COLO668 (cell line): ENCODE measurements around the gene SLC13A3.

Experiments used
- DNase-seq: peaks from one replicate; lab custom pipeline; 2025; ENCODE audit not compliant: unreplicated experiment; lab: John Stamatoyannopoulos, UW

SLC13A3 gene

GRCh38 chr20:46637020-46637419, 14.2 kb downstream of the SLC13A3 start:
- no peak for DNase-seq

DNA sequence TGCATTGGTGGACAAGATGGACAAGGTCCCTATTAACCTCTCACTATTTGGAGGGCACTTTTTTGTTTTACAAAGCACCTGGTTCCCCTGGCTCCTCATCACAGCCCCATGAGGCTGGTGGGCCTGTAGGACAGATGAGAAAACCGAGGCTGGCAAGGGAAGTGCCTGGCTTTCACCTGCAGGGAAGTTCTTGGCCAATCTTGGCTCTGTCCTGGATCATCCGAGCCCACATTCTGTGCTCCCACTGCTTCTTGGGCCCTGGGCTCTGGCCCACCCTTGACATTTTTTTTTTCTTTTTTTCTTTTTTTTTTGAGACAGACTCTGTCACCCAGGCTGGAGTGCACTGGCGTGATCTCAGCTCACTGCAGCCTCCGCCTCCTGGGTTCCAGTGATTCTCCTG, 14.7 kb downstream of the SLC13A3 start:
- no peak for DNase-seq

DNA sequence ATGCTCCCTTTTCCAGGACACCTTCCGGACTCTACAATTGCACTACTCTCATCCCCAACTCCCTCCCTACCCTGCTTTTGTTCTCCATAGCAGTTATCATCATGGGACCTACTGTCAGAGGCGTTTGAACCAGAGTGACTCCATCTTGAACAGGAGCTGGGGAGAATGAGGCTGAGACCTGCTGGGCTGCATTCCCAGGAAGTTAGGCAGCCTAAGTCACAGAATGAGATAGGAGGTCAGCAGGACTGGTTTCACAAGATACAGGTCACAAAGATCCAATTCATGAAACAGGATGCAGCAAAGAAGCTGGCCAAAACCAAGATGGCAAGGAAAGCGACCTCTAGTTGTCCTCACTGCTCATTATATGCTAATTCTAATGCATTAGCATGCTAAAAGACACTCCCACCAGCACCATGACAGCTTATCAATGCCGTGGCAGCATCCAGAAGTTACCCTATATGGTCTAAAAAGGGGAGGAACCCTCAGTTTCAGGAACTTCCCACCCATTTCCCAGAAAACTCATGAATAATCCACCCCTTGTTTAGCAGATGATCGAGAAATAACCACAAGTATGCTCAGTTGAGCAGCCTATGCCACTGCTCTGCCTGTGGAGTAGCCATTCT, 15.6 kb downstream of the SLC13A3 start:
- no peak for DNase-seq

GRCh38 chr20:46634528-46634927, 16.7 kb downstream of the SLC13A3 start:
- no peak for DNase-seq

GRCh38 chr20:46631874-46632446, 19.3 kb downstream of the SLC13A3 start:
- DNase-seq: no peak

DNA sequence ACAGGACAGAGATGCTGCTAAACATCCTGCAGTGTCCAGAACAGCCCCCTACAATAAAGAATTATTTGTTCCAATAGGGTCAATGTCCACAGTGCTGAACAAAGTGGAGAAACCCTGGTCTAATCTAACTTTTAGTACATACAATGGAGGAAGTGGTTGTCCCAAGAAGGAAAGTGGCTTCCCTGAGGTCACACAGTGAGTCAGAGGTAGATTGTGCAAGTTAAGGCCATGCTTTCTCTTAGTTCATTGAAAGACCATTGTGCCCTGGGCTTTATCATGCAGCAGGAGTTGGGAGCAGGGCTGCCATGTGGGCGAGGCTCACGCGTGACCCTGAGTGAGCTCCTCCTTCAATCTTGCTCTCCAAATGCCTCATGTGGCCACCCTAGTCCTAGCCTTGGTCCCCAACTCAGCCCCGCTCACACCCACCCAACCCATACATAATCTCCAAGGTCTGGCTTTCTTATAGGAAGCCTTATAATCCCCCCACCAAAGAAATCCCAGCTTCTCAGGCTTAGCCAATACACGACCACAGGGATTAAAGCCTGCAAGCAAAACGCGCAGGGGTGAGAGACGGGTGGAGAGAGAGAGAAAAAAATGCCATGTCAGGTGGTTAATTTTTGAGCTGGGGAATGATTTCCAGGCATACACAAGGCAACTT, 19.9 kb downstream of the SLC13A3 start:
- no peak for DNase-seq

DNA sequence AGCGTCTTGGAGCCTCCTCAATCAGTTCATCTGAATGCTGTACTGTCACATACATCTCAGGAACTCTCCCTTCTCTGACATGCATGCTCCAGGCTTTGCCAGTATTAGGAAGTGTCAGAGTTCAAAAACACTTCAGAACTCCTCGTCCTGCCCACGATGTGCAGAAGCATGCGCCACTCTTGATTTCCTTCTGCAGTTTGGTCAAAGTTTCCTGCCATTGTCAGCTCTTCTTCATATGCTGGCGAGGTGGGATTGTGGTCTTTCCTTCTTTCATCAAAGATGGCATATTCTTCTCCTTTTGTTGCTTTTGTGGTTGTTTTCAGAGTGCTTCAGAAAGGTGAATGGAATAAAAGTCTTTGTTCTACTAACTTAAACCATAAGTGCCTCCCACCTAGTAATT, 21.0 kb downstream of the SLC13A3 start:
- DNase-seq: no peak

GRCh38 chr20:46629341-46629740, 21.9 kb downstream of the SLC13A3 start:
- no peak for DNase-seq

DNA sequence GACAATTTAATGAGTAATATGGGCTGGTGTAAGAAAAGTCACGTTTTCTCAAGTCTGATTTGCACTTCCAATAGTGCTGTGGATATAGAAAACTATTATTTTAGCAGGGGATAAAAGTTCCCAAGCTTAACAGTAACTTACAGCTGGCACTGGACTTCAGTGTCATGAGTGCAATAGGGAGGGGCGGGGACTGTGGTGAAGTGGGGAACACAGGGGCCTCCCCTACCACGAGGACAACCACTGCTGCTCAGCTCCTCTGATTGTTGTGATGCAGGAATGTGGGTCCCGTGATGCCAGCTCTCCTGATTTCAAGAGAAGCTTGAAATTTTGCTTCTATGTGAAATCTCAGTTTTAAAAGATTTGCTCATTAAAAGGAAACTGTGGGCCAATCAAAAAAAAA, 24.0 kb downstream of the SLC13A3 start:
- no peak for DNase-seq

- DNase-seq: no peak
Observed at GRCh38 chr20:46626758-46627157, 24.5 kb downstream of the SLC13A3 start.

DNA sequence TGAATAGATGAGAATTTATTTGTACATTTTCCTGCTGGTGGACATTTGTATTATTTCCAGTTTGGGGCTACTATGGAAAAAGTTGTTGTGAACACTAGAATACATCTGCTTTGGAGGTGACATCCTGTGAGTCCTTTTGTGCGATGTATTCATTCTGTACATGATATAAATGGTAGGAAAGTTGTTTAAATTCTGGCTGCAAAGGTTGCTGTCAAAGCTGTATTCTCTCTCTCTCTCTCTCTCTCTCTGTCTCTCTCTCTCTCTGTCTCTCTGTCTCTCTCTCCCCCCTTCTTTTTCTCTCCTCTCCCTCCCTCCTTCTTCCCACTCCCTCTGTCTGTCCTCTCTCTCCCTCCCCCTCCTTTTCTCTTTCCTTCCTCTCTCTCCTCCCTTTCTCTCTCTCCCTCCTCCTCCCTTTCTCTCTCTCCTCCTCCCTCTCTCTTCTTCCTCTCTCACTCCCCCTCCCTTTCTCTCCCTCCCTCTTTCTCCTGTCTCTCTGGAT, 25.3 kb downstream of the SLC13A3 start:
- no peak for DNase-seq

GRCh38 chr20:46624946-46625345, 26.3 kb downstream of the SLC13A3 start:
- no peak for DNase-seq

DNA sequence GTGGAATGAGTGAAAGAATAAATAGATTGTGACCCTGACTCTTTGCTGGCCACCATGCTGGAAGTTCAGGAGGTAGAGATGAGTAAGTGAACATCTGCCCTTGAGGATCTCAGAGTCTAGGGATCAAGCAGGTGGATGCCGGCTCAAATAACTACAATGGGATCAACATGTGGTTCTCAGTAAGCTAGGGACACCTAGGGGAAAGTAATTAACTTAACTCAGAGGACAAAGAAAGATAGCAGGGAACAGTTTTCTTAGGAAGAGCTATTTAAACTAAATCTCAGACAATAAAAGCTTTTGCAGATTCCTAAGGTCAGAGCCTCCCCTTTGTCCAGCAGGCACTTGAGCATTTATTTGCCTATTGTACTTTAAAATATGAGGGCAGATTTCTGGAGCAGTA, 29.1 kb downstream of the SLC13A3 start:
- DNase-seq: no peak

- DNase-seq: no peak
Observed at GRCh38 chr20:46621492-46621891, 29.8 kb downstream of the SLC13A3 start.

GRCh38 chr20:46619445-46619844, 31.8 kb downstream of the SLC13A3 start:
- no peak for DNase-seq

- no peak for DNase-seq
Observed at GRCh38 chr20:46618316-46619100, 32.8 kb downstream of the SLC13A3 start.

- no peak for DNase-seq
Observed at GRCh38 chr20:46614503-46614902, 36.8 kb downstream of the SLC13A3 start.

DNA sequence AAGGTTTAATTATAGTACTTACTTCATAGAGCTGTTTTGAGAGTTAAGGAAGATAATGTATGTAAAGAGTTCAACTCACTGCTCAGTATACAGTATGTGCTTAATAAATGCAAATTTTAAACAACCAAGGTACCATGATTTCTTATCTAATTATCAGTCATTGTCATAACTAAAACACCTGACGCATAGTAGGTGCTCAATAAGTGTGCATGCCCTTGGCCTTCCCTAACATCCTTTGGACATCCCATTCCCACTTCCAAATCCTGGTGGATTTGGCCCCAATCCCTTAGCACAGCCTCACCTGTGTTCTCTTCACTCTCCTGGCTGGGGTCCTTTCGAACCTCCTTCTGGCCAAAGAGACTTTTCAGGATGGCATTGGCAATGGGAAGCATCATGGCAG, 41.1 kb downstream of the SLC13A3 start:
- DNase-seq: no peak

DNA sequence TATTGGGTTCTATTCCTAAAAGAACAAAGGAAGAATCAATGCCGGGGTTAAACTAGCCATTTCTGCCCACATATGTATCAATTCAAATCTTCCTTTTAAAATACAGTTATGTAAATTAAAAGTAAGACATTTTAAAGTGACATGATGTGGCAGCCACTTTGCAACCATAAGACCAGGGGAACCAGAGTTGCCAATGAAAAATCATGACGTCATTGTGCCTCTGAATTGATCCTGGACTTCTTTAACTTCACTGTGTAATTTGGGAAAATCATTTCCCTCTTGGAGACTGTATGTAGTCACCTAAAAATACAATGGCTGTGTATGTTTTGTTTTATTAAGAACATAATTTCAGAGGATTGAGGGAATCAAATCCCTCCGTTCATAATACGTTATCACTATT, 42.2 kb downstream of the SLC13A3 start:
- no peak for DNase-seq

DNA sequence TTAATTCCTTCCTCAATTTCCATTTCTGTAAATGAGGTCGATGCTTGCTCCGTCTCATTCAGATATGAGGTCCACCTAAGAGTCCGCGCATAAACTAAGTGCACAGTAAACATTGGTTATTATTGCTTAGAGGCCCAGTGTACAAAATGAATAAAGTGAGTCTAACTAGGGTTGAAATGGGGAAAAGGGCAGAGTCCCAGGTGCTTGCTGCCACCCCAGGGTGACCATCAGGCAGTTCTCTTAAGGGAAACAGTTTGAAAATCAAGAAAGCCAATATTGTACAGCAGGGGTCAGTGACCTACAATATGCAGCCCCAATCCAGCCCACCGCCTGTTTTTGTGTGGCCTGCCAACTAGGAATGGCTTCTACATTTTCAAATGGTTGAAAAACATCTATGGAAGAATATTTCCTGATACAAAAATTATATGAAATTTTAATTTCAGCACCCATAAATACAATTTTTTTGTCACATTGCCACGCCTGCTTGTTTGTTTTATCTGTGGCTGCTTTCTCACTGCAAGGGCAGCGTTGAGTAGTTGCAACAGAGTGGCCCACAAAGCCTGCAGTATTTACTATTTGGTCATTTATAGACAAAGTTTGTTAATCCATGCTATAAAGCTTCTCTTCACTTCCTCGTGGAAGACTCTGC, 43.3 kb downstream of the SLC13A3 start:
- no peak for DNase-seq

DNA sequence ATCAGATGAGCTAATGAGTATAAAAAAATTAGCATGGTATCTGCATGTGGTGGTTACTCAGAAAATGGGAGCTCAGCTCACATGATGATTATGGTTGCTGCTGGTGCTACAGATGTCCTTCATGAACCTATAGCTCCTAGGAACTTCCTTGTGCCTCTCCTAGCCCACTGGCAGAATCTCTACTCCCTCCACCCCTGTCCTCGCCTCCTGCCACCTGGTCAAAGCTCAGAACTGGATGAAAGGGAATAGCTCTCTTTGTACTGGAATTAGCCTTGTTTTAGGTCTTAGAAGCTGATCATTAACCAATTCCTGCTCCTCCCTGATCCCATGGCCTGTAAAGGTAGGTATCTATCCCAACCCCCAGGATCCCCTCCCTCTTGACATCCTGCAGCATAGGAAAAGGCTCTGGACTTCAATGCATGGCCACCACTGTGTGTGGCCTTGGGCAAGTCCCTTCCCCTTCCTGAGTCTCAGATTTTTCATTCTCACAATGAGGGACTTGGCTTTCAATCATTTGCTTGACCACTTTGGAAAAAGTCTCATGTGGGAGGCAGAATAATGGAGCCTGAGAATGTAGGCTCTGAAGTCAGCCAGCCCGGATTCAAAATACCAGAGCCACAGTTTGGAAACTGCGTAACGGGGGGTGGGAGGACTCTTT, 43.9 kb downstream of the SLC13A3 start:
- no peak for DNase-seq
